Endothelial cell of umbilical vein (primary cell): ENCODE measurements around the gene S100A1. TPM values are rescaled to one million over a fixed set of nuclear protein-coding genes. Genes with fewer than 3 reads are reported as not detected.

Experiments
- BruUV-seq: library from RNA; stranded (reverse); fragments of 400-500 nt; replicated peaks from 2 replicates; lab custom pipeline; 2021; lab: Mats Ljungman, UMichigan
- CTCF ChIA-PET: fragments of 300-600, 350-600 bp; sonication (Branson Sonifier 250); formaldehyde crosslinking; loops from one replicate; lab custom pipeline; 2021; ENCODE audit warnings: antibody characterized with exemption, inconsistent platforms; lab: Charles Lee
- POLR2A ChIA-PET: fragments of 300-600, 350-600 bp; sonication (Branson Sonifier 250); formaldehyde crosslinking; loops from one replicate; lab custom pipeline; 2021; ENCODE audit warnings: antibody characterized with exemption, inconsistent platforms; lab: Charles Lee
- DNase-seq: peaks from one replicate; pipeline ENCODE4 v3.0.0-alpha.2; 2011; ENCODE audit warnings: low read depth, low spot score
- FAIRE-seq: peaks from 2 replicates; lab custom pipeline; 2011; peaks lifted over from hg19 to GRCh38; lab: Jason Lieb, UNC
- H2AFZ ChIP-seq: 2 replicates; pipeline ENCODE4 v1.6.0; 2012; ENCODE audit warnings: low read depth, low read length, control low read depth, inconsistent platforms
- H3K27ac ChIP-seq: 2 replicates; pipeline ENCODE4 v1.5.1; 2011; ENCODE audit warnings: low read depth, mild to moderate bottlenecking, control low read depth, low read length, moderate library complexity; ENCODE audit not compliant: insufficient read depth
- H3K27me3 ChIP-seq, 2 experiments: 2 replicates each; pipeline versions ENCODE4 v1.6.0 to v1.6.1; 2011; ENCODE audit warnings: low read length in 2 of 2, mixed read lengths in 1 of 2; ENCODE audit not compliant: control insufficient read depth in 2 of 2, insufficient read depth in 2 of 2
- H3K36me3 ChIP-seq, 2 experiments: 2 replicates in 1 of 2; 3 replicates in 1 of 2; pipeline ENCODE4 v1.5.1; 2011; ENCODE audit warnings: low read length in 2 of 2, mild to moderate bottlenecking in 1 of 2, moderate library complexity in 1 of 2; ENCODE audit not compliant: control insufficient read depth in 2 of 2, insufficient read depth in 2 of 2; ENCODE audit errors: extremely low read depth in 1 of 2
- H3K4me1 ChIP-seq: 3 replicates; pipeline ENCODE4 v1.5.1; 2011; ENCODE audit warnings: mild to moderate bottlenecking, low read length; ENCODE audit not compliant: control insufficient read depth, insufficient read depth; ENCODE audit errors: extremely low read depth
- H3K4me2 ChIP-seq: 2 replicates; pipeline ENCODE4 v1.6.1; 2011; ENCODE audit warnings: low read length, control low read depth, mixed read lengths; ENCODE audit not compliant: insufficient read depth
- H3K4me3 ChIP-seq, 3 experiments: fragments of 200-600 bp in 1 of 3; sonication (generic), shearing (Covaris generic) in 1 of 3; replicated peaks in 1 of 3; 2 replicates each; pipeline ENCODE4 v1.5.1; 2011 to 2016; ENCODE audit warnings: control low read depth in 3 of 3, low read length in 3 of 3, mild to moderate bottlenecking in 2 of 3, inconsistent platforms in 1 of 3, low read depth in 1 of 3, moderate library complexity in 1 of 3; ENCODE audit not compliant: insufficient read depth in 1 of 3
- H3K79me2 ChIP-seq: 2 replicates; pipeline ENCODE4 v1.6.0; 2012; ENCODE audit warnings: low read length, inconsistent platforms; ENCODE audit not compliant: control insufficient read depth, insufficient read depth
- H3K9ac ChIP-seq: replicated peaks from 2 replicates; pipeline ENCODE3; 2011; ENCODE audit warnings: low read length, control low read depth; ENCODE audit not compliant: insufficient read depth; ENCODE audit errors: extremely low read depth
- H3K9me1 ChIP-seq: replicated peaks from 3 replicates; pipeline ENCODE4 v1.6.0; 2011; ENCODE audit warnings: mild to moderate bottlenecking, low read length; ENCODE audit not compliant: control insufficient read depth, insufficient read depth; ENCODE audit errors: extremely low read depth
- H3K9me3 ChIP-seq: replicated peaks from 2 replicates; pipeline ENCODE4 v1.5.1; 2012; ENCODE audit warnings: low read length, inconsistent platforms; ENCODE audit not compliant: control insufficient read depth, insufficient read depth
- H4K20me1 ChIP-seq: replicated peaks from 2 replicates; pipeline ENCODE3; 2011; ENCODE audit warnings: mild to moderate bottlenecking, low read length; ENCODE audit not compliant: control insufficient read depth, insufficient read depth; ENCODE audit errors: extremely low read depth
- EZH2 ChIP-seq: IDR thresholded peaks from 2 replicates; pipeline ENCODE4 v1.6.1; 2012; ENCODE audit warnings: borderline replicate concordance, low read depth, mild to moderate bottlenecking, moderate library complexity, low read length, inconsistent platforms; ENCODE audit not compliant: severe bottlenecking
- FOS ChIP-seq: IDR thresholded peaks from 2 replicates; pipeline ENCODE4 v1.6.1; 2011; ENCODE audit warnings: mild to moderate bottlenecking, low read length, moderate library complexity, borderline replicate concordance; ENCODE audit not compliant: insufficient read depth
- GATA2 ChIP-seq: IDR thresholded peaks from 2 replicates; pipeline ENCODE4 v1.7.0; 2011; ENCODE audit warnings: low read depth, mild to moderate bottlenecking, moderate library complexity, mixed read lengths, low read length; ENCODE audit not compliant: insufficient read length, insufficient read depth
- JUN ChIP-seq: IDR thresholded peaks from 2 replicates; pipeline ENCODE4 v1.6.1; 2011; ENCODE audit warnings: borderline replicate concordance, low read depth; ENCODE audit not compliant: insufficient read length, insufficient read depth
- MYC ChIP-seq: IDR thresholded peaks from one replicate; pipeline ENCODE4 v1.6.1; 2011; ENCODE audit warnings: mild to moderate bottlenecking, low read depth, low read length
- POLR2A ChIP-seq: IDR thresholded peaks from 2 replicates; pipeline ENCODE4 v1.6.1; 2012; ENCODE audit warnings: low read depth, mild to moderate bottlenecking, control low read depth, low read length
- POLR2AphosphoS5 ChIP-seq: IDR thresholded peaks from 2 replicates; pipeline ENCODE4 v1.6.1; 2012; ENCODE audit warnings: low read depth, mild to moderate bottlenecking, control low read depth, low read length, moderate library complexity; ENCODE audit not compliant: insufficient read depth
- dilution Hi-C: fragments of 300-500 bp; cut with MboI; formaldehyde crosslinking; loops from one replicate; pipeline ENCODE4 v1.15.0; 2019; ENCODE audit warnings: low sequenced_read_pairs; ENCODE audit not compliant: extremely low pct_ligation_motif_present
- intact Hi-C: fragments of 100-400 bp; cut with micrococcal nuclease; formaldehyde crosslinking; loops from one replicate; pipeline ENCODE4 v1.10.0; 2022
- polyA plus RNA-seq, 4 experiments: library from polyadenylated mRNA; depleted of rRNA in 3 of 4; stranded (reverse) in 3 of 4; unstranded in 1 of 4; fragments of >200 nt; gene quantifications; 2 replicates each; pipeline versions ENCODE4 v1.2.1 to v1.2.3, GENCODE V29; 2011 to 2012; ENCODE audit warnings: missing spikeins in 1 of 4
- total RNA-seq: library from RNA; stranded (reverse); gene quantifications from 2 replicates; pipeline ENCODE4 v1.2.3, GENCODE V29; 2021
- TF ChIP-seq, protein P1 (sequence below): IDR thresholded peaks from 2 replicates; pipeline ENCODE4 v1.6.1; 2011; ENCODE audit not compliant: insufficient read depth, insufficient read length
- TF ChIP-seq, protein P2 (sequence below), 2 donors: IDR thresholded peaks; 1 replicate in 1 of 2; 2 replicates in 1 of 2; pipeline ENCODE4 v1.5.1; 2011; ENCODE audit warnings: low read length in 2 of 2, mild to moderate bottlenecking in 2 of 2, moderate library complexity in 2 of 2, control low read depth in 1 of 2, inconsistent platforms in 1 of 2, low read depth in 1 of 2; ENCODE audit not compliant: insufficient read depth in 1 of 2; ENCODE audit errors: extremely low read depth in 1 of 2

The S100A1 gene
- total and polyA plus RNA-seq, 2 donors (not counting 3 experiments of a cell fraction or from before 2014, with no cell fraction given), result not detected

DNA sequence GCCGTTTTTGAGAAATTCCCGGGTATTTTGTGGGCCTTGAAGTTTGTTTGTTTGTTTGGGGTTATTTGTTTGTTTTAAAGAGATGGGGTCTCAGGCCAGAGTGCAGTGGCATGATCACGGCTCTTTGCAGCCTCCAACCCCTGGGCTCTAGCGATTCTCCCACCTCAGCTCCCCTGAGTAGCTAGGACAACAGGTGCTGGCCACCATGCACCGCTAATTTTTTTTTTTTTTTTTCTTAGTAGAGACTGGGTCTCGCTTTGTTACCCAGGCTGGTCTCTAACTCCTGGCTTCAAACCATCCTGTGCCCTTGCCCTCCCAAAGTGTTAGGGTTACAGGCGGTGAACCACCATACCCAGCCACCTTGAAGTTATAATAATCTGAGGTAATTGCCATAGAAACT is 7.6 kb downstream of the S100A1 start:
- Histone ChIP-seq H3K9me3 (no peaks in the 10 kb centered on the region), H4K20me1 (no peaks in the 10 kb centered on the region), H3K27me3 (no peaks in the 10 kb centered on the region), H3K4me1 (peaks cover 11% of the 10 kb centered on the region), H3K27ac (no peak overlapping the region), H3K4me2 (no peak overlapping the region), H3K36me3 (peaks cover 17 to 18% of the 10 kb centered on the region in 2 experiments), H3K9me1 (no peaks in the 10 kb centered on the region), H2AFZ (no peak overlapping the region), H3K9ac (no peak overlapping the region), H3K4me3 (no peak overlapping the region), H3K79me2 (peaks cover 47% of the 10 kb centered on the region)
- DNase-seq (no peak), FAIRE-seq (no peak)
- POLR2A ChIA-PET, result interaction anchor here (0.7 kb wide), 1 partner anchor 27 kb away, joined by 5 read pairs; no protein-coding TSS in a partner anchor
- dilution Hi-C loops, result no loop called here
- TF ChIP-seq MYC (no peak), JUN (no peak), FOS (no peak)
- CTCF ChIA-PET, result interaction anchor here (2.5 kb wide), 1 partner anchor 63 kb away, joined by 29 read pairs; no protein-coding TSS in a partner anchor
- intact Hi-C loops, result loop anchor here (2.0 kb wide), 1 partner anchor 23 kb away; the partner anchor contains the start of gene SNAPIN
- no TSS peak for BruUV-seq

DNA sequence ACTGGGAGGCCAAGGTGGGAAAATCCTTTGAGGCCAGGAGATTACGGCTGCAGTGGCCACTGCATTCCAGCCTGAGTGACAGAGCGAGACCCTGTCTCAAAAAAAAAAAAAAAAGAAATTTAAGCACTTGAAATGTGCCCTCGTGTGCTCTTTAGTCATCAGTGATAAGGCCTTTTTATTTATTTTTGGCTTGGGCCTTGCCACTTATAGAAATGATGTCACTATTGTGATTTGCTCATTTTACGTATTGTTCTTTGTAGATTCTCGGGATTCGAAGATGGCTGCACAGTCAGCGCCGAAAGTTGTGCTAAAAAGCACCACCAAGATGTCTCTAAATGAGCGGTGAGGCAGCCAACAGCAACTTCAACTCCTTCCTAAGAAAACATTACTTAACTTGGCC is 8.1 kb downstream of the S100A1 start:
- Histone ChIP-seq H3K36me3 (peaks cover 17 to 22% of the 10 kb centered on the region in 2 experiments), H3K27ac (no peak overlapping the region), H3K4me1 (peaks cover 11% of the 10 kb centered on the region), H3K4me3 (no peak overlapping the region), H3K79me2 (peaks cover 49% of the 10 kb centered on the region), H3K9me1 (no peaks in the 10 kb centered on the region), H3K27me3 (no peaks in the 10 kb centered on the region), H3K4me2 (no peak overlapping the region), H2AFZ (no peak overlapping the region), H3K9ac (no peak overlapping the region), H3K9me3 (no peaks in the 10 kb centered on the region), H4K20me1 (peaks cover 2% of the 10 kb centered on the region)
- dilution Hi-C loops (no loop called here), intact Hi-C loops (no loop called here)
- CTCF ChIA-PET, result interaction anchor here (3.0 kb wide), 1 partner anchor 9 kb away, joined by 12 read pairs; the partner anchor contains the start of gene S100A13
- FAIRE-seq, result peak; percentile 4
- BruUV-seq, result no TSS peak
- TF ChIP-seq, protein P1, sequence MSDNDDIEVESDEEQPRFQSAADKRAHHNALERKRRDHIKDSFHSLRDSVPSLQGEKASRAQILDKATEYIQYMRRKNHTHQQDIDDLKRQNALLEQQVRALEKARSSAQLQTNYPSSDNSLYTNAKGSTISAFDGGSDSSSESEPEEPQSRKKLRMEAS, result no peak
- no peak for TF ChIP-seq GATA2
- TF ChIP-seq, protein P2, sequence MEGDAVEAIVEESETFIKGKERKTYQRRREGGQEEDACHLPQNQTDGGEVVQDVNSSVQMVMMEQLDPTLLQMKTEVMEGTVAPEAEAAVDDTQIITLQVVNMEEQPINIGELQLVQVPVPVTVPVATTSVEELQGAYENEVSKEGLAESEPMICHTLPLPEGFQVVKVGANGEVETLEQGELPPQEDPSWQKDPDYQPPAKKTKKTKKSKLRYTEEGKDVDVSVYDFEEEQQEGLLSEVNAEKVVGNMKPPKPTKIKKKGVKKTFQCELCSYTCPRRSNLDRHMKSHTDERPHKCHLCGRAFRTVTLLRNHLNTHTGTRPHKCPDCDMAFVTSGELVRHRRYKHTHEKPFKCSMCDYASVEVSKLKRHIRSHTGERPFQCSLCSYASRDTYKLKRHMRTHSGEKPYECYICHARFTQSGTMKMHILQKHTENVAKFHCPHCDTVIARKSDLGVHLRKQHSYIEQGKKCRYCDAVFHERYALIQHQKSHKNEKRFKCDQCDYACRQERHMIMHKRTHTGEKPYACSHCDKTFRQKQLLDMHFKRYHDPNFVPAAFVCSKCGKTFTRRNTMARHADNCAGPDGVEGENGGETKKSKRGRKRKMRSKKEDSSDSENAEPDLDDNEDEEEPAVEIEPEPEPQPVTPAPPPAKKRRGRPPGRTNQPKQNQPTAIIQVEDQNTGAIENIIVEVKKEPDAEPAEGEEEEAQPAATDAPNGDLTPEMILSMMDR (IDR thresholded peaks at IDR 0.05; ENCODE audit: extremely low read depth in 1 of 2, insufficient read depth in 1 of 2, low read depth in 1 of 2, low read length in 2 of 2), result no peak
- no peak for TF ChIP-seq MYC
- no peak for TF ChIP-seq POLR2A
- TF ChIP-seq POLR2AphosphoS5, result no peak
- TF ChIP-seq JUN, result no peak
- no peak for TF ChIP-seq FOS
- TF ChIP-seq EZH2, result no peak
- DNase-seq, result no peak
- POLR2A ChIA-PET, result interaction anchor here (0.7 kb wide), 1 partner anchor 27 kb away, joined by 5 read pairs; no protein-coding TSS in a partner anchor
